Inferior parietal cortex (tissue), 1 donor: Measurements from ENCODE around the gene RAD51D.
A peak's percentile ranks its signal among the peaks of the same experiment; 100 is the strongest.
"Not testable (repeated sequence)": the region's sequence is repeated elsewhere in the genome, so short reads cannot be mapped to it uniquely, and the experiment has no call there.

Experiments used
- DNase-seq: peaks from one replicate; pipeline ENCODE4 v3.0.0-alpha.2; 2016; ENCODE audit errors: extremely low spot score

The RAD51D gene

DNA sequence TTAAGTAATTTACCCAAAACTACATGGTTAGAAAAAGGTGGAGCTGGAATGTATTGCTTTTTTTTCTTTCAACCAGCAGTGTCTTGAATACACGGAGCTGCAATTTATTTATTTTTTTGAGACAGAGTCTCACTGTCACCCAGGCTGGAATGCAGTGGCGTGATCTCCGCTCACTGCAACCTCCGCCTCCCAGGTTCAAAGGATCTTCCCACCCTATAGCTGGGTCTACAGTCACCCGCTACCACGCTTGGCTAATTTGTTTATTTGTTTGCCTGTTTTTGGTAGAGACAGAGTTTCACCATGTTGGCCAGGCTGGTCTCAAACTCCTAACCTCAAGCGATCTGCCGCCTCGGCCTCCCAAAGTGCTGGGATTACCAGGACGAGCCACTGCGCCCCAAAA, 29.0 kb downstream of the RAD51D start:
- not testable (repeated sequence) for DNase-seq

DNA sequence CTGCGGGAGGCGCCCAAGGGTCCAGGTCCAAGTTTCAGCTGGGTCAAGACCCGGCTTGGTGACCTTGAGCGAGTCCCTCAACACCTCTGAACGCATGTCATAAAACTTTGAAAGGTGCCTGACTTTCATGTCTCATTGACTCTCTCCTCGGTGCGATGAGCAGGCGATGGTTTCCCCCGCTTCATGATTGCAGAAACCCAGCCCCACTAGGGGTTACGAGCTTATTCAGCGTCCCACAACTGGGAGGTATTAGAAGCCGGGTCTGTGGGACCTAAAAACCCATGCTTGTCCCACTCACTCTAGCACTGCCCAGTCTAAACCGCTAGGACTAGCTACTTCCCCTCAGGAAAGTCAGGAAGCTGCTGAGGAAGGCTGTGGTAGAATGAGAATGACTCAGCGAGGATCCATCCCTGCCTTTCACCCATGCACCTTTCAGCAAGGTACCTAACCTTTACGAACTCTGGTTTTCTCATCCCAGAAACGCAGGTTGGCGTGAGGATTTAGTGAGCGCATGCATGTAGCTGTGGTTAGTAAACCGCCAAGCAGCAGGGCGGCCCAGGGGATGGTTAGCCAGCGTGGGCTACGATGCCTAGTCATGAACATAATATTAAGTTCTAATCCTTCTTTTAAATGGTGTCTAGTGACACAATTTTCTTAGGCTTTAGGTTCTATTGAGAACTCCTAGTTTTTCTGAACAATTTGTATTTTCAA, 29.9 kb downstream of the RAD51D start:
- no peak for DNase-seq

- DNase-seq = peak; percentile 81
These were observed 30.6 kb downstream of the RAD51D start for GRCh38 chr17:35088881-35089585.

- DNase-seq = peak; percentile 69
These were observed 31.2 kb downstream of the RAD51D start for GRCh38 chr17:35088356-35088880.

GRCh38 chr17:35087731-35088355, 31.8 kb downstream of the RAD51D start:
- peak; percentile 61 for DNase-seq

GRCh38 chr17:35086931-35087573, 32.6 kb downstream of the RAD51D start:
- DNase-seq = no peak

DNA sequence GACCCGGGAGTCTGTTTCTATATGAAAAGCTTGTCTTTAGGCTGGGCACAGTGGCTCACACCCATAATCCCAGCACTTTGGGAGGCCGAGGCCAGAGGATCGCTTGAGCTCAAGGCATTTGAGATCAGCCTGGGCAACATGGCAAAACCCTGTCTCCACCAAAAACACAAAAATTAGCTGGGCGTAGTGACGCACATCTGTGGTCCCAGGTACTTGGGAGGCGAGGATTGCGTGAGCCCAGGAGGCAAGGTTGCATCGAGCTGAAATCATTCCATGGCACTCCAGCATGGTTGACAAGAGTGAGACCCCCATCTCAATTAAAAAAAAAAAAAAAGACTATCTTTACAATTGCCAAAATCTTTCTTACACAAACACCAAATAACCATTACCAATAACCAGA, 33.5 kb downstream of the RAD51D start:
- DNase-seq = no peak

- no peak for DNase-seq
These were observed 34.7 kb downstream of the RAD51D start for GRCh38 chr17:35084987-35085386.

DNA sequence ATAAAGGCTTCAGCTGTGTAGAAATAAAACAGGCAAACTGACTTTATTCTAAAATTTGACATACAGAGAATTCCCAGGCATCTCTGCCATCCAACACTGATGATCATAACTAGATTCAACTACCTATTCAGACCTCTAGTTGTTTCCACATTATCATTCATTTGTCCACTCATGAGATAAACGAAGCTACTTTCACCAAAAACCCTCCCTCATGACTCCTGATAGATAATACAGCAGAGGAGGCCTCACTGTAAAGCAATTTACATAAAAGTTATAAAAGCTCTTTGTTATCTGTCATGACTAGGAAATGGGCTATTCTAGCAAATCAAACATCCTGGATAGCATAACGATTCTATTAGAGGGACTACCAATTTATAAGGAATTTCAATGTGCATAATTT, 36.6 kb downstream of the RAD51D start:
- DNase-seq = no peak

DNA sequence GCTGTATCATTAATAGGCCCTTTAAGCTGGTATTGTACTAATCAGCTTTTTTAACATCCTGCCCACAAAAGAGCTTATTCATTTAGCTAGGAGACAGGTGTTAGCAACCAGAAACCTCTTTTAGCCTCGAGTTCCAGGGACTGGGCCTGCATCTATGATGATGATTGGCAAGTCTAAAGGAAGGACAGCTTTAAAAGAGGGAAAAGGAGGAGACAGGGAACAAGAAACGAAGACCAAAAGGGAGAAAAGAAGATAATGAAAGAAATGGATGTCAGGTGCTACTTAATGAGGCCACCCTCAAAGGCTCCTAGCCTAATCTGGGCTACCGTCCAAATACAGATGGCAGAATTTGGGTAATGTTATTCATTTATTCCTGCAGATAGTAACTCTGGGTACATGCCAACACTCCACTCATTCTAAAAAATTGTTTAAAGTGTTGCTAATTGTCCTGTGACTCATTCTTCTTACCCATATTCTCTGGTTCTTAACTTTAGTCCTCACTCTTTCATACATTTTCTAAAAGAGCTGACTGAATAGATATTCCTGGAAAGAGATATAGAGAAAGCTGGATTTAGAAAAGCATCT, 37.5 kb downstream of the RAD51D start:
- DNase-seq = no peak

GRCh38 chr17:35081638-35082037, 38.0 kb downstream of the RAD51D start:
- no peak for DNase-seq

- DNase-seq = no peak
These were observed 39.1 kb downstream of the RAD51D start for GRCh38 chr17:35080536-35080935.

GRCh38 chr17:35079547-35080423, 39.9 kb downstream of the RAD51D start:
- DNase-seq = no peak

DNA sequence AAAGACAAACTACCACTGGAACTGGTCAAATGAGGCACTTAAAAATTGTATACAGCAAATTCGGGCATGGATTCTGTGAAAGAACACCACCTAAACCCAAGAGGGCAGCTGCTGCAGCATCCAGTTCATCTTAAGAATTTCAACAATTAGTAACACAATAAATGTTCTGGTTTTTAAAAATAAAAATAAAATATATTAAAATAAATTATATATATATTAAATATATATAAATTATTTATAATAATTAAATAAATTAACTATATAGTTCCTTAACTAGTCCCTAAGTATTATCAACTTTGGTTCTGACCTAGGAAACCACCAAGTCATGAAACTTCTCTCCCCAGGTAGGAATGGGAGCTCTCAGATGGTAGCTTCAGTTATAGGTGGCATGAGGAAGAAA, 42.8 kb downstream of the RAD51D start:
- DNase-seq = no peak

DNA sequence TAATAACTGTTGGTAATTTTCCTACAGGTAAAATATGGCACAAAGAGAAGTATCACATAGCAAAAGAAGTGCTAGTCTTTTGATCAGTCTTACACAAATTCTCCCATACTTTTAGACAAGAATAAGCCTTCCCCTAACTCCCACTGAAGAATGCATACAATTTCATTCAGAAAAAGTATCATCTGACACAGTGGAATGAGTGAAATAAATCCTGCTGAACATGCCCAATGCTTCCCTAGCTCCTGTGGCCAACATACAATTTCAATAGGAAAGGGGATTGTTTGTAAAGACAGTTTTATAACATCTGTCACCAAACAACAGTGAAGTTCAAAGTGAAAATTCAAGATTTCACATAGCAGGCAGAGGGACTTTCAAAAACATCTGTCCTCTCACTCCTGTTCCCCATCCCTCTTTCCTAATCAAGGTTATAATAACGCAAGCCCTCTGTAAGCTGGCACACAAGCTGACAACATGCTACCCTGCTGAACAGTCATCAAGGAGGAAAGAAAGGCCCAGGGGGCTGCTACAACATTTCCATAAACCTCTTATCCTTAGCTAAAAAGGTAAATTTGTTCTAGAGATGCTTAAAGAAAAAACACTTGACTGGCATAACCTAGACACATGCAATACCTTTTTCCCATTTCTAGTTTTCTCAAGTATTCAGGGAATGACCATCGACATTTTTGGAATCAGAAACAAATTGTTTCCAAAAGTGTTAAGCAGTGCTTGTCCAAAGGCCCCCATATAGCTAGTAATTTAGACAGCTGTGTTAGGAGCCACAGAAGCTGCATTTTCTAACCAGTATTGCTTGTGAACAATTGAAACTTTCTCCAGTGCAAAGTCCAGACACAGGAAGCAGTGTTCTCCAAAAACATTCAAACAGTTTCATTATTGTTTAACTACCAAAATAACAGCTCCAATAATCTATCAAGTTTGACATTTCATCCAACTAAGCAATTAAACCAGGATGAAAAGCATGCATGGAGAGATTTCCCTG, 44.7 kb downstream of the RAD51D start:
- no peak for DNase-seq

- DNase-seq = no peak
These were observed 45.6 kb downstream of the RAD51D start for GRCh38 chr17:35073991-35074627.

DNA sequence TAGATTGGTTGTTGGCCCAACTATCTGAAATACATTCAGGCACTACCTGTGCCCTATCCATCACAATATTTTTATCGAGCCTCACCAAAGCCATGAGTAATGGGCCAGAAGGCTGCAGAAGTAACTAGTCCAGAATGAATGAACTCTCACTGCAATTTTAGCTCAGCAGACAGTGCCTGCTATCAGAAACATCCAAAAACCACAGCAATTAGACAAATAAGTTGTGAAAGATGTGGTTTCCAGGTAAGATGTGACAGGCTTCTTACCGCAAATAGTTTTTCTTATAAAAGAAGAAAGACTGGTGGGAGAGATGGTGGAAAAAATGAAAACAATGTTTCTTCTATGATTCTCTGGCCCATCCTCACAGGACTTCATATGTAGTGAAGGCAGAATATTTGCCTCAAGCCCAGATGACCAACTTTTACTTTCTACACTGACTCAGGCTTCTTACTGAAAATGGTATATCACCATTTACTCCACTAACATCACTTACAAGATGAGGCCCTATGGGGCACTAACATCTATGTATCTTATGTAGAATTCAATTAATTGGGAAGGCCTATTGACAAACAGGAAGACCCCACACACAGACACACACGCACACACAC, 46.4 kb downstream of the RAD51D start:
- DNase-seq = no peak

DNA sequence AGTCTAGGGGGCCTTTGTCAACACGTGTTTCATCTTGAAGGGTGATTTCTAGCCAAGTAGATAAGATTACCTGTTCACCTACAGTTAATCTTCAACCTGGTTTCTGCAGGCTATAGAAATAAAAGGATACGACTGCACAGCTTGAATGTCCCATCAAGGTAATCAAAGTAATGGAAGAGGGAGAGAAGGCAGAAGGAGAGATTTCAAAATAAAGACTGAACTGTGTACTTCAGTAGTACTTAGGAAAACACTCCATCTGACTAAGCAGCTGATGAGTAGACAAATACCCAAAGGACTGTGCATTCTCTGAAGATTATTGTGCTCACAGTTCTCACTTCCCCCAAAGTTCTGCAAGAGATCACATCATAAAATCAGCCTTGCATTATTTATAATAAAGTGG, 50.3 kb downstream of the RAD51D start:
- no peak for DNase-seq

- peak; percentile 2 for DNase-seq
These were observed 51.4 kb downstream of the RAD51D start for GRCh38 chr17:35068249-35068648.
